ENCODE data around the gene VILL.
"Not testable (repeated sequence)": the region's sequence is repeated elsewhere in the genome, so short reads cannot be mapped to it uniquely, and the experiment has no call there.

The VILL gene

DNA sequence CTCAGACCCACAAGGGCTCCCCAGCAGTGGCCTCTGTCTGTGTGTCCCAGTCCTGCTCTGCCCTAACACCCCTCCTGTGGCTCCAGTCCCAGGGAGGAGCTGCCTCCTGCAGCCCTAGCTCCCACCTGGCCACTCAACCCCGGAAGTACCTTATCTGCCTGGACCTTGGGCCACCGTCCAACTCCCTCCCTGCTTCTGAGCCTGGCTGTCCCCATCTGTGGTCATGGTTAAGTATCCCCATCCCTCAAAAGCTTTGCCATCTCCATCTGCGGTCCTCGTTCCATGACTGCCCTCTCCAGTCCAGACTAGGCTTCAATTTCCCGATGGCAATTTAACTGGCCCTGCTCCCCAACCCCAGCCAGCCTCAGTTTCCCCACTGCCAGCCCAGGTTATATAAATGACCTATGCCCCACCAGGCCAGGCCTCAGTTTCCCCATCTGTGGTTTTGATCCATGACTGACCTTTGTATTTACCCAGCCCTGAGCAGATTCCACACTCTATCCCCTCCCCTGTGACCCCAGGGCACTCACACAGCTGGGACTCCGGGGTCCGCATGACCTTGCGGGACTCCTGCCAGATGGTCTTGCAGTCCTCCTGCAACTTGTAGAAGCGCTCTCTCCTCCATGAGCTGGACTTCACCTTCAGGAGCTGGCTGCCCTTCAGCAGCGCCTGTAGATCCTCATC is 29.2 kb downstream of the VILL start:
- no peak for DNase-seq

GRCh38 chr3:38020342-38020726 is 29.7 kb downstream of the VILL start:
- DNase-seq, result no peak

DNA sequence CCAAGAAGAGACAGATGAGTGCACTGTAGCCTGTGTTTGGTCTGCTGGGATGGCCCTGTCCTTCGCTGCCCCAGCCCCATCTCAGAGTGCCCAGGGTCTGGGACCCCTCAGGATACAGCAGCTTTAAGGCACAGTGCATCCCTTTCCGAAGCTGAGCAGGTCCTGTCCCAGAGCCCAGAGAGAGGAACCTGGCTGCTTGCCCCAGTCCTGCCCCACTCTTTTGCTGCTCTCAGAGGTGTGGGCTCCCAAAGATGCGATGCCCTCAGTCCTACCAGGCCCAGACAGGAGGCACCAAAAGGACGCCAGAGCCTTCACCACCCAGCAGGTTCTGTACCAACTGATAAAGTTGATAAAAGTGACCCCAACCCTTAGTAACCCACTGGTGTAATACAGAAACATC is 30.6 kb downstream of the VILL start:
- DNase-seq, result no peak

DNA sequence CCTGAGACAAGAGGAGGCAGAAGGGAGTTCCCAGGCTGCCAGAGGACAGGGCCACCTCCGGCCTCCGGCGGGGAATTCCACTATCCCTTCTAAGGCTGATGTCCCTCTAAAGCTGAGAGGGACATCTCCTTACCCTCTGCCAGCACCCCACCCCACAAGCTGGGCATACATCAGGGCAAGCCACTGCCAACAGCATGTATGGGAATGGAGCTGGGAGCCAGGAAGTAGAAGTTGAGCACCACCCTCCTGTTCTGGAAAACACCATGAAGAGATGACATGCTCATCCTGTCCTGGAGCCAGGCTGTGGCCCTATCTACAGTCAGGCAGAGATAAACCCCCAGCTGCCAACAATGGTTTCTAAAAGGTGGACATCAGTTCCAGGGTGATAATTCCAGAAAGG is 31.7 kb downstream of the VILL start:
- DNase-seq, result no peak

- no peak for DNase-seq
These were observed 32.5 kb downstream of the VILL start for GRCh38 chr3:38022896-38023709.

GRCh38 chr3:38026856-38027255 is 36.3 kb downstream of the VILL start:
- DNase-seq, result no peak

DNA sequence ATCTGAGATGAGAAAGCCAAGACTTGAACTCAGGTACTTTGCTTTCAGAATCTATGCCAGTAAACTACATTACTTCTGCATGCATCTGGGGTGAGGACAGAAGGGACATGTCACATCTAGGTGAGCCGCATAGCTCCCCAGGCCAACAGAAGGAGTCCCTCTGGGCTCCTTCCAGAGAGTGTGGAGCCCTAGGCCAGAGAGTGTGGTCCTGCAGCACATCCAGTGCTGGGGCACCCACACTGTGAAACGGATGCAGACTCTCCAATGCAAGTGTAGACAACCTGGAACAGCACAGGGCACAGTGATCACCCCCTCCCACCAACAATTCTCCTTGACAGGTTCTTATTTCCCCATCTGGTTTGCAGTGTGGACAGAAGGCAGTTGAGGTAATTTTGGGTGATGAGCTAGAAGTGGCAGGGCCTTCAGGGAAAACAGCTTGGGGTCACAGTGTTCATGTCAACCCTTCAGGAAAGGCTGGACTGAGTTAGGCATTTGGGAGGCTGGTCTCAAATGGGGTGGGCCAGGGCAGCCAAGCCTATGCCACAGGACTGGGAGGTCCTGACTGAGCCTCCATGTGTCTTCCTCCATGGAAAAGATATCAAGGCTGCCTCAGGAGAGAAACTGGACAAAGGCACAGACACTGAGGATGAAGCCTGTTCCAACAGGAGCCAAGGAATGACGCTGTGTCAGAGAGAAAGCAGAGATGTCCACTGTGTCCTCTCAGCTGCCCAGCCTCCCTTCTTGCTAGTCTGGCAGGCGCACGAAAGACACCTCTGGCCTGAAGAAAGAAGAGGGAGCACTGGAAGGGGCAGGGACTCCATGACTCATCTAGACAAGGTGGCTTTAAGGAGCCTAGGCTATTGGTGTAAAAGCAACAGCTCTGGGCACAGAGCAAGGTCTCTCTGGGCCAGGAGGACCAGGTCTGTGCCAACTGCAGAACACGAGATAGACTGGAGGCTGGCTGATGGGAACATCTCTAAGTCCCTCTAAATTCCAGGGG is 37.2 kb downstream of the VILL start:
- no peak for DNase-seq

- DNase-seq, result peak; percentile 66
These were observed 38.2 kb downstream of the VILL start for GRCh38 chr3:38028621-38029361.

DNA sequence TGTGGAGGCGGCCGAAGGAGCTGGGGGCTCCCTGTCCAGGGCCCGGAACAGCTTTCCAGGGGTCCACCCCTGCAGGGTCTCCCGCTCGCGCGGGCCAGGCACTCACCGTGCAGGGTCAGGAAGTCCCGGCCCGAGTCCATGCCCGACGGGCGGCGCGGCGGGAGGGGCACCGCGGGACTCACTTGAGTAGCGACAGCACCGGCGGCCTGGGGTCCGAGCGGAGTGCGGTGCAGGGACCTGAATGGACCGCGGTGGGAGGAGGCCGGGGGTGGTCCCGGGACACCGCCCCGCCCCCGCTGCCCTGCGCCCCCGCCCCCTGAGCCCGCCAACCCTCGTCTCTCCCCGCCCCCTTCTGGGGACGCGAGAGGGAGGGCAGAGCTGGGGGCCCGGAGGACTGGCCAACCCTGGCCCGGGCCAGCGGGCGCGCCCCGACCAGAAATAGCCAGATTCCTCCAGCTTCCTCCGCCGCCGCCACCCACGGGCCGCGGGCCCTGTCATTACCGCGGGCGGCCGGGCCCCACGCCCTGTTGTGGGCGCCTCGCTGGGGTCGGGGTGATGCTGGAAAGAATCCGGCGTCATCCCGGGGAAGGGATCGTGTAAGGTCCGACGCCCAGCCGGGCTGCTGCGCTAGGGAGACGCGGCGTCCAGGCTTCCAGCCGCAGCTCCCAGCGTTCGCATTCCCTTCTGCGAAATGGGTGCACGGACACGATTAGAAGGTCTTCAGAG is 39.0 kb downstream of the VILL start, which contains the start of gene PLCD1:
Gene PLCD1 (minus strand): TSS at position 243 of the 726 bp plus-strand sequence. CDS start 103 bp downstream, at position 140.
- DNase-seq, result peak; percentile 89

DNA sequence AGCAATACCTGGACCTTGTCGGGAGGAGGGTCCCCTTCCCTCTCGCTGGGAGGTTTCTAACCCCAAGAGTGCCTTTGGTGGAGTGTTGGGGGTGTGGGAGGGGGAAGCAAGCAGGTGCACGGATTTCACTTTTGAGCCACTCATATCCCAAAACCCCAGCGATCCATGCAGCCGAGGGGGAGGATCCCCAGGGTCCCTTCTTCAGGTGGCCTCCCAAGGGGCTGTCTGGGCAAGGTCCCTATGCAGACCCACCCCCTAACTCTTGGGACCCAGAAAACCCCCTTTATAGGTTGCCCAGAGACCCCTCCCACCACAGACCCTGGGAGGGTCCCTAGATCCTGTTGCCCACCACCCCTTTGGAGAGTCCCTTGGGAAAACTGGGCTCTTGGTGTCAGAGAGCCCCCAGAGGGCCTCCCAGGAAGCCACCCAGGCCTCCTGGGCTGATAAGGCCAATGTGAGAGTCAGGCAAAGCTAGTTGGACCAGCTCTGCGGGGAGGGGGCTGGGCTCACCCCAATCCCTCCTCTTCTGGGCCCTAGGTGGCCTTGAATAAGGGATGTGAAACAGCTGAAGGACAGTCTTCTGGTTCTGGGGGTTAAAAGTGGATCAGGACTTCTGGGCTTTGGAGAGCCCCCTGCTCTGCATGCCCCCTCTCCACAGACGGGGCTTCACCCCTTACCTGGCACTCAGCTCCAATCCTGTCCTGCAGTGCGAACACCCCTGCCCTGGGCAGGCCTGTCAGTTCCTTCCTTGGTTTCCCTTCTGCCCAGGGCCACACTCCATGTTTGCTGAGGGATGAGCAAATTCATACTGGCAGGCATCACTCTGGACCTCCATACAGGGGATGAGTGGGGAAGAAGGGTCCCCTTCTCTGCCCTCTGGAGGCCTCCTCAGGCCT is 39.8 kb downstream of the VILL start:
- no peak for DNase-seq

DNA sequence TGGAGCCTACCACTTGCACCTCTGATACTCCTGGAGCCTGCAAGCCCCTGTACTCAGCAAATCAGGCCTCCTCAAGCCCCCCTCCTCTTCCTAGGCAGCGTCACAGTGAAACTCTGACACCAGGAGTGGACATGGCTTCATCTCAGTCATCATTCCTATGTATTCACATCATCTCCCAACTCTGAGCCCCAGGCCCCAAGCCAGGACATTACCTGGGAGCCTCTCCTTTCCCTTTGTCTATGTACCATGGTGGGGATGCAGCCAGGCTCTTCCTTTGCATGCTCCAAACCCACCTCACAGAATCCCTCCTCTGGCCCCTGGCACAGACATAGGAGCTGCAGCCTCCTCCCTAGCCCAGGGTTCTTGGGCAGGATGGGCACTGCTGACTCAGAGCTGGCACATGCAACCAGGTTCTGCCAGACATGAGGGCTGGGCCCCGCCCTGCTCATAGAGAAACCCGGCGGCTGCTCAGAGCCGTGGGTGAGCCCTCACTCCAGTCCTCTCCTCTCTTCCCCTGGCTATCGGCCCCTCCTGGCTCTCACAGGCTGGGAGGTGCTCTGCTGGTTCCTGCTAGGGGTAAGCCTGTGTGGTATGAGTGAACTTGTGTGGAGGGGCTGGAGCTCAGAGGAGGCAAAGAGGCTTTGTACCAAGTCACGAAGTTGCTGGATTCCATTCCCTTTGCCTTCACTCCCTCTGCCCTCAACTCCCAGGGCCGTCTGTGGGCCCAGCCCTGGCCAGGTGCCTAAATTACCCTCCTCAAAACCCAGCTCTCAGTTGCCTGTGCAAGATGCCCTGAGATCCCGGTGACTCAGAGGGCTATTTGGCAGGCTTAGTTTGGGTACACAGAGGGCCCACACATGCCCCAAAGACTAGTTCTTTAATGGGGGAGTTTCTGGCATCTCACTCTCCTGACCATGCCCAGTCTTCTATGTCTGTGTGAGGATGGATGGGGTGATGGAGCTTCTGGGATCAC is 40.7 kb downstream of the VILL start:
- DNase-seq, result no peak

DNA sequence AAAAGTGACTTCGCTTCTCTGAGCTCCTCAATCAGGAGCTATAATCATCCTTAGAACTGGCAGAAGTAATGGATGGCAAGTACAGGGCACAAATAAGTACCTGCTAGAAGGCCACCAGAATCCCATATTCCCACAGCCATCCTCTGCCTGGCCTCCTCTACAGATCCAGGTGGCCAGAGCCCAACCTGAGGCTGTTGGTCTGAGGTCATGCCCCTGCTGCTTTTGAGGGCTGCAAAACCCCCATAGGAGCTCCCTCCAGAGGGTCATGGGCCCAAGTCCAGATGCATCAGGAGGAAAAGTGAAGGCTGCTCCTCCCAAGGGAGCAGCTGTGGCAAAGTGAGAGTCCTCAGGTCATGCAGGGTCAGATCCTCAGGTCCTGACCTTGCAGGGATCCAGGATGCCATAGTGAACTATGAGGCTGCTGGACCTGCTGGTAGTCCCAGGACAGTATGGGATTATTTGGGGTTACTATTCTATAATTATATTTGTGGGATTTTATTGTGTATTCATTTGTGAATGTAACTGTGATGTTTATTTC is 41.8 kb downstream of the VILL start:
- no peak for DNase-seq

GRCh38 chr3:38033586-38033985 is 43.0 kb downstream of the VILL start:
- not testable (repeated sequence) for DNase-seq

DNA sequence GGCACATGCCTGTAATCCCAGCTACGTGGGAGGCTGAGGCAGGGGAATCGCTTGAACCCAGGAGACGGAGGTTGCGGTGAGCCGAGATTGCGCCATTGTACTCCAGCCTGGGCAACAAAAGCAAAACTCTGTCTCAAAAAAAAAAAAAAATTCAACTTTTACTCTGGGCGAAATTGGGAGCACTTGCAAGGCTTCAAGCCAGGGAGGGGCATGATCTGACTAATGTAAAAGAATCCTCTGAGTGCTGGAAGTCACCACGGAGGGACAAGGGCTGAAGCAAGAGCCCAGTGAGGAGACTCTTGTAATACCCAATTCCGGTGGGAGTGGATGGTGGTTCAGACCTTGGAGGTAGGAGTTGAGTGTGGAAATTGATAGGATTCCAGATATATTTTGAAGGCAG is 43.7 kb downstream of the VILL start:
- not testable (repeated sequence) for DNase-seq

GRCh38 chr3:38036286-38036685 is 45.7 kb downstream of the VILL start:
- no peak for DNase-seq

DNA sequence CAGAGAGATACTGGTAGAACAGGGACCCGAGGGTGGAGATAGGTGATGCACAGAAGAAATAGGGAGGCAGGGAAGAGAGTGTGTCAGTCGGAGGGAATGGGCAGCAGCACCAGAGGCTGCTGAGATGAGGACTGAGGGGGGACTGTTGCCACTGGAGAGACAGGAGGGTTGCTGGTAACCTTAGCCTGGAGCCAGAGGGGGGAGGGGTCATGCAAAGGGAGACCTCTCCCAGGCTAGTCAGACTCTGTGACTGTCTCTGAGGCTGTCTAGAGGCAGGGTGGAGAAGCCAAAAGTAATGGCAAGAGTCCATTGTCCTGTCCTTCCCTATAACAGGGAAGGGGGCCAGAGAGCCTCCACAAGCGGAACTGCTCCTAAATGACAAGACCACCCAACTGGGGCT is 46.3 kb downstream of the VILL start:
- no peak for DNase-seq

DNA sequence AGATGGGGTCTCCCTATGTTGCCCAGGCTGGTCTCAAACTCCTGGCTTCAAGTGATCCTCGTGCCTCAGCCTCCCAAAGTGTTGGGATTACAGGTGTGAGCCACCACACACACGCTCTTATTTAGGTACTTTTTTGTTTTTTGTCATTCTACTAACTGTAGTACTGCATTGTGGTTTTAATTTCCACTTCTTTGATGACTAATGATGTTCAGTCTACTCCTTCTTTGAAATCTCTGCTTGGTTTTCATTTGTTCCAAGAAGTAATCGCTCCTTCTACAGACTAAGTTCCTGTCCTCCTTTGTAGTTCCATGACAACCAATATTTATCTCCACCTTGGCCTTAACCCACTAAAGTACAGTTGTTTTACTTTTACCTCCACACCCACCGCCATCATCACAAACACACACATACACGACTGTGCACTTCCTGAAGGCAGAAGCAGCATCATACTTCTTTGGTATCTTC is 47.9 kb downstream of the VILL start:
- no peak for DNase-seq

DNA sequence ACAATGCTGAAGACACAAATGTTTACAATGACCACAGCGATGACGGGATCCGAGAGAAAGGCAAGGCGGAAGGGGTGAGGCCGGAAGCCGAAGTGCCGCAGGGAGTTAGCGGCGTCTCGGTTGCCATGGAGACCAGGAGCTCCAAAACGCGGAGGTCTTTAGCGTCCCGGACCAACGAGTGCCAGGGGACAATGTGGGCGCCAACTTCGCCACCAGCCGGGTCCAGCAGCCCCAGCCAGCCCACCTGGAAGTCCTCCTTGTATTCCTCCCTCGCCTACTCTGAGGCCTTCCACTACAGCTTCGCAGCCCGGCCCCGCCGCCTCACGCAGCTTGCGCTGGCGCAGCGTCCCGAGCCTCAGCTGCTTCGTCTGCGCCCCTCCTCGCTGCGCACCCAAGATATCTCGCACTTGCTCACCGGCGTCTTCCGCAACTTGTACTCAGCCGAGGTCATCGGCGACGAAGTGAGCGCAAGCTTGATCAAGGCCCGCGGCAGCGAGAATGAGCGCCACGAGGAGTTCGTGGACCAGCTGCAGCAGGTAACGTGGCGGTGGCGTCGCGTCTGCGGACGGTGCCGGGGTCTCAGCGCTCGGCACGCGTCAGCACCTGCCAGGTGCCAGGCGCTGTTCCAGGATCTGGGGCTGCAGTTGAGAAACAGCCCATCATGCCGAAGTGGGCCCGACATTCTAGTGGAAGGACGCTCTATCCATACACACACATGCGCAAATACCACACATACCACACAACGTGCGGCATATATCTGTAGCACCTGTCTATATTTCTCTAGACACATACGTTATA is 48.7 kb downstream of the VILL start, which contains the start of gene DLEC1:
Gene DLEC1 (plus strand): TSS at position 108 of the 798 bp plus-strand sequence. CDS start 18 bp downstream, at position 126.
- peak; percentile 73 for DNase-seq

Data from right forelimb (tissue), 1 donor.